ENCODE data around the gene PLEKHA5. TPM values are rescaled to one million over a fixed set of nuclear protein-coding genes. Genes with fewer than 3 reads are reported as not detected.

The PLEKHA5 gene
- total RNA-seq, 4 donors from 2014 or later: 34.7 to 59.4 (median 41.7) TPM

DNA sequence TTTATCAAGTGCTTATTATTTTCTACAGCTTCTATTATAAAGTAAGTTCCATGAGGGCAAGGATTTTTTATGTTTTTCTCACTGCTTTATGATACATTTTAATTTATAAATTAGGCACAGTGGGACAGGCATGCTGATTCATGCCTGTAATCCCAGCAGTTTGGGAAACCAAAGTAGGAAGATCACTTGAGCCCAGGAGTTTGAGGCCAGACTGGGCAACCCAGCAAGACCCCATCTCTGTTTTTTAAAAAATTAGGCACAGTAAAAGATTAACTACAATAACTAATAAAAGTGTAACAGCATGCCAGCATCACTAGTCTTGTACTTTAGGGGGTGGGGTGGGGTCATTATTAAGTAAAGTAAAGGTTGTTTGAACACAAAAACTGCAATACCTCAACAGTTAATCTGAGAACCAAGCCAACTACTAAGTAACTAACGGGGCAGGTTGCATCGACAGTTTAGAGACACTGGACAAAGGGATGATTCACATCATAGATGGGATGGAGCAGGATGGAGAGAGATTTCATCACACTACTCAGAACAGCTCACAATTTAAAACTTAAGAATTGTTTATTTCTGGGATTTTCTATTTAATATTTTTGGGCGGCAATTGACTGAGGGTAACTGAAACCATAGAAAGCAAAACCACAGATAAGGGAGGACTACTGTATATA is 119.5 kb downstream of the PLEKHA5 start:
- TF ChIP-seq, protein P1, sequence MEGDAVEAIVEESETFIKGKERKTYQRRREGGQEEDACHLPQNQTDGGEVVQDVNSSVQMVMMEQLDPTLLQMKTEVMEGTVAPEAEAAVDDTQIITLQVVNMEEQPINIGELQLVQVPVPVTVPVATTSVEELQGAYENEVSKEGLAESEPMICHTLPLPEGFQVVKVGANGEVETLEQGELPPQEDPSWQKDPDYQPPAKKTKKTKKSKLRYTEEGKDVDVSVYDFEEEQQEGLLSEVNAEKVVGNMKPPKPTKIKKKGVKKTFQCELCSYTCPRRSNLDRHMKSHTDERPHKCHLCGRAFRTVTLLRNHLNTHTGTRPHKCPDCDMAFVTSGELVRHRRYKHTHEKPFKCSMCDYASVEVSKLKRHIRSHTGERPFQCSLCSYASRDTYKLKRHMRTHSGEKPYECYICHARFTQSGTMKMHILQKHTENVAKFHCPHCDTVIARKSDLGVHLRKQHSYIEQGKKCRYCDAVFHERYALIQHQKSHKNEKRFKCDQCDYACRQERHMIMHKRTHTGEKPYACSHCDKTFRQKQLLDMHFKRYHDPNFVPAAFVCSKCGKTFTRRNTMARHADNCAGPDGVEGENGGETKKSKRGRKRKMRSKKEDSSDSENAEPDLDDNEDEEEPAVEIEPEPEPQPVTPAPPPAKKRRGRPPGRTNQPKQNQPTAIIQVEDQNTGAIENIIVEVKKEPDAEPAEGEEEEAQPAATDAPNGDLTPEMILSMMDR (IDR thresholded peaks at IDR 0.05): no peak
- TF ChIP-seq POLR2A (IDR thresholded peaks at IDR 0.05): no peak
- no peaks in the 10 kb centered on the region for H3K9me3 ChIP-seq

DNA sequence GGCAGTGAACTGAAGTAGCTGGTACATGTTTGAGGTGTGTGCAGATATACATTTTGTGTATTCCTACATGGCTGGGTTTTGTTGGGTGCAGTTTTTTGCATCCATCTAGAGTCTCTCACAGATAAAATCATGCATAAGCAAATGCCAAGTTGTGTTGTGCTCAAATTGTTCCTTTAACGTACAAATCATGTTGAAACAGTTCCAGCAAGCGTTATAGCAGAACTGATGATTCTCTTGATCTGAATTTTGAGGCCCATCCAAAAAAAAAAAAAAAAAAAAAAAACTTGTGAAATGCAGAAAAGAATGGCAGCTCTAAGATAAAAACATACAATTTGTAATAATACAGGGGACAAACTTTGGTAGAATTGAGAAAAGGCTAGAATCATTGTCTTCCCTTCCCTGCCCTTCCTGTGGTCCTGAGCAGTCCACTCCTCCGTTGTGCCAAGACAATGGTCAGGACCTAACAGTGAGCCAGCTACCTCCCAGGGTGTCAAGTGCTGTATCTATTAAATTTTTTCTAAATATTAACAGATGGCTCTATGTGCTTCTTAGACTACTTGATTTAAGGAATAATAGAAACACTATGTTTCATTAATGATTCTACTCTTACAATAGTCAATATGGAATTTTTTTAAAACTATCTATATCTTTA is 122.1 kb downstream of the PLEKHA5 start:
- TF ChIP-seq, protein P1 (IDR thresholded peaks at IDR 0.05): no peak
- TF ChIP-seq POLR2A (IDR thresholded peaks at IDR 0.05): no peak
- Histone ChIP-seq H3K27ac (no peak overlapping the region), H3K4me1 (no peaks in the 10 kb centered on the region), H3K9me3 (no peaks in the 10 kb centered on the region), H3K4me3 (no peak overlapping the region), H3K27me3 (no peaks in the 10 kb centered on the region), H3K36me3 (no peaks in the 10 kb centered on the region)
- no peak for DNase-seq

More for the DNA sequence above, 119.5 kb downstream of the PLEKHA5 start:
- Histone ChIP-seq H3K27me3 (no peaks in the 10 kb centered on the region), H3K4me1 (no peaks in the 10 kb centered on the region), H3K27ac (no peak overlapping the region), H3K36me3 (no peaks in the 10 kb centered on the region), H3K4me3 (no peak overlapping the region)
- DNase-seq: no peak

DNA sequence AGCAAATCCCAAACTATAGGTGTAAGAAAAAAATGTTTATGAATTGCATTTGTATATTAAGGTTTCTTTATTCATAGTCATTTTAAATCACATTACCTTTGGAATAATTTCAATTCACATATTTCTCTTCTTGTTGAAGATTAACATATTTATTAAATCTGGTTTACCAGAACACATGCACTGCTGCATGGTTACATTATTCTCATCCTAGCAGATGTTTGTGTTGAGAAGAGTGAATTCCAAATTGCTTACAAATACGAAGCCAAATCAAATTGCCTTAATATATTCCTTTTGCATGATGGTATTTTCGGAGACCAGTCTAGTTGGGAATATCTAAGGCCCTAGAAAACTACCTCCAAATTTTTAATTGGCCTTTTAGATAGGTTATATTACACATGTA is 130.6 kb downstream of the PLEKHA5 start:
- TF ChIP-seq, protein P1 (IDR thresholded peaks at IDR 0.05): no peak
- TF ChIP-seq POLR2A (IDR thresholded peaks at IDR 0.05): no peak
- no peaks in the 10 kb centered on the region for H3K36me3 ChIP-seq
- H3K9me3 ChIP-seq: no peaks in the 10 kb centered on the region
- no peak overlapping the region for H3K27ac ChIP-seq
- no peaks in the 10 kb centered on the region for H3K4me1 ChIP-seq
- H3K27me3 ChIP-seq: no peaks in the 10 kb centered on the region
- no peak for DNase-seq
- H3K4me3 ChIP-seq: no peak overlapping the region

DNA sequence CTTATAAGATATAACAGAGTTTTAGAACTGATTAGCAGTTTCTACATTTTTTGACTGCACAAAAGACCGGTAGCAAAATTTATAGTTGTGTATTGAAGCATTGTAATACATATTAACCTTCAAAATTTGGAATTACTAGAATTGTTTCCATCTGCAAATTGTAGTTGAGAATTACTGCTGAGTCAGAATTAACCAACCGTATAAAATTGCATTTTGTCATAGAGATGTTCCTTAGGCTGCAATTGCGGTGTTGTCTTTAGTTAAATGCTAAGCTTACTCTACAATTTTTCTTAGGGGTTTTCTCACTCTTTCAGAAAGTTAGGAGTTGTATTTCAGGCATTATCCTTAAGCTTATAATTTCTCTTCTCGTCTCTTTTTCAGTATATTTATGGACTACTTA is 132.2 kb downstream of the PLEKHA5 start:
- no peak for DNase-seq

DNA sequence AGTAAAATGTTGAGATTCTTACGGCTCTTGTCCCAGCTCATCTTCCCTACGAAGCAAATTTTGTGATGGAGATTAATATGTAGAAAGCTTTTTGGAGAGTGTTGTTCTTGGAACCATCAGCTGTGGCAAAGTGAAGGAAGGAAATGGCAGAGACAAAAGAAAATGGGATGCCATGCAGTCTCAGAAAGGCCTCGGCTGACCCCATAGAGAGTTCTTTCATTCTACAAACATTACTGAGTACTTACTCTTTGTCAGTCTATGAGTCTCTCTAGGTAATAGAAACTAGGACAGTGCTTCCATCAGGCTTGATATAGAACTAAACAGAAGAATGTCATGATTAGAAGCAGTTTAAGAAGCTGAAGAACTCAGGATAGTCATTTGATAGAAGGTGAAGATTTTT is 134.1 kb downstream of the PLEKHA5 start:
- DNase-seq: no peak

More for the DNA sequence above, 132.2 kb downstream of the PLEKHA5 start:
- Histone ChIP-seq H3K27ac (no peak overlapping the region), H3K36me3 (no peaks in the 10 kb centered on the region), H3K4me1 (no peaks in the 10 kb centered on the region), H3K9me3 (no peaks in the 10 kb centered on the region), H3K27me3 (no peaks in the 10 kb centered on the region), H3K4me3 (no peak overlapping the region)
- TF ChIP-seq POLR2A (IDR thresholded peaks at IDR 0.05): no peak
- TF ChIP-seq, protein P1 (IDR thresholded peaks at IDR 0.05): no peak

More for the DNA sequence above, 134.1 kb downstream of the PLEKHA5 start:
- no peak for TF ChIP-seq POLR2A (IDR thresholded peaks at IDR 0.05)
- TF ChIP-seq, protein P1 (IDR thresholded peaks at IDR 0.05): no peak
- Histone ChIP-seq H3K36me3 (no peaks in the 10 kb centered on the region), H3K4me3 (no peak overlapping the region), H3K9me3 (no peaks in the 10 kb centered on the region), H3K27me3 (no peaks in the 10 kb centered on the region), H3K27ac (no peak overlapping the region), H3K4me1 (no peaks in the 10 kb centered on the region)

Data from Peyer's patch (tissue), 4 donors.